HepG2 (cell line): Measurements from ENCODE around the gene SERPINB11. TPM values are rescaled to one million over a fixed set of nuclear protein-coding genes. Genes with fewer than 3 reads are reported as not detected.

Experiments
- ATAC-seq: fragments of 200-7000 bp; cut with Tn5 transposase; 3 replicates; pipeline ENCODE4 v1.9.1; 2020; ENCODE audit warnings: mild to moderate bottlenecking, moderate library complexity
- BruUV-seq: library from RNA; stranded (reverse); fragments of 400-500 nt; replicated peaks from 2 replicates; lab custom pipeline; 2021; lab: Mats Ljungman, UMichigan
- CTCF ChIA-PET: fragments of 300-600 bp; formaldehyde crosslinking; extraction: SDS; loops from one replicate; lab custom pipeline; 2021; ENCODE audit warnings: low total read pairs, inconsistent platforms, low intra/inter-chr PET ratio; lab: Yijun Ruan, JAX
- POLR2A ChIA-PET: fragments of 350-600 bp; sonication (Branson Sonifier 250); formaldehyde crosslinking; loops from one replicate; lab custom pipeline; 2020; ENCODE audit warnings: antibody characterized with exemption, inconsistent platforms; lab: Yijun Ruan, JAX
- DNase-seq: peaks from one replicate; pipeline ENCODE4 v3.0.0-alpha.2; 2015; ENCODE audit warnings: low spot score
- FAIRE-seq: peaks from 3 replicates; lab custom pipeline; 2011; peaks lifted over from hg19 to GRCh38; lab: Jason Lieb, UNC
- H2AFZ ChIP-seq: one replicate; pipeline ENCODE4 v1.6.1; 2011; ENCODE audit warnings: low read length, inconsistent platforms
- H3K27ac ChIP-seq: fragments of 300-600 bp; 3 replicates; pipeline ENCODE4 v1.8.0; 2011; ENCODE audit warnings: mixed run types, mild to moderate bottlenecking, mixed read lengths, low read length, inconsistent platforms; ENCODE audit not compliant: insufficient read depth; ENCODE audit errors: extremely low read length
- H3K27me3 ChIP-seq, 2 experiments: fragments of 200-600 bp in 1 of 2; 2 replicates in 1 of 2; 3 replicates in 1 of 2; pipeline versions ENCODE4 v1.6.0 to v1.8.0; 2011; ENCODE audit warnings: low read length in 2 of 2, mild to moderate bottlenecking in 2 of 2, moderate library complexity in 2 of 2, inconsistent platforms in 1 of 2; ENCODE audit not compliant: insufficient read depth in 2 of 2, control insufficient read depth in 1 of 2
- H3K36me3 ChIP-seq, 2 experiments: fragments of 200-600 bp in 1 of 2; replicated peaks in 1 of 2; 2 replicates in 1 of 2; 3 replicates in 1 of 2; pipeline versions ENCODE4 v1.5.1 to v1.8.0; 2011; ENCODE audit warnings: low read length in 2 of 2, inconsistent platforms in 1 of 2; ENCODE audit not compliant: insufficient read depth in 2 of 2, control insufficient read depth in 1 of 2
- H3K4me1 ChIP-seq: 2 replicates; pipeline ENCODE4 v1.5.1; 2012; ENCODE audit warnings: low read length, inconsistent platforms; ENCODE audit not compliant: insufficient read depth
- H3K4me2 ChIP-seq: 2 replicates; pipeline ENCODE4 v1.6.0; 2011; ENCODE audit warnings: low read depth, low read length, inconsistent platforms
- H3K4me3 ChIP-seq, 3 experiments: fragments of 200-600 bp in 1 of 3; sonication (generic), shearing (Covaris generic) in 1 of 3; replicated peaks in 1 of 3; 2 replicates each; pipeline ENCODE4 v1.5.1; 2011 to 2016; ENCODE audit warnings: low read length in 3 of 3, inconsistent platforms in 2 of 3, low read depth in 2 of 3, mild to moderate bottlenecking in 2 of 3, control low read depth in 1 of 3, mixed read lengths in 1 of 3; ENCODE audit not compliant: insufficient read depth in 1 of 3
- H3K79me2 ChIP-seq: one replicate; pipeline ENCODE4 v1.6.1; 2011; ENCODE audit warnings: low read length, inconsistent platforms; ENCODE audit not compliant: insufficient read depth
- H3K9ac ChIP-seq: 2 replicates; pipeline ENCODE4 v1.6.0; 2011; ENCODE audit warnings: mild to moderate bottlenecking, low read depth, low read length, inconsistent platforms; ENCODE audit not compliant: insufficient read depth
- H3K9me3 ChIP-seq: 2 replicates; pipeline ENCODE4 v1.5.1; 2012; ENCODE audit warnings: mild to moderate bottlenecking, low read length
- H4K20me1 ChIP-seq: 2 replicates; pipeline ENCODE4 v1.6.0; 2011; ENCODE audit warnings: inconsistent platforms, mild to moderate bottlenecking, low read length, moderate library complexity; ENCODE audit not compliant: insufficient read depth
- ATAD3A ChIP-seq: sonication (generic); formaldehyde crosslinking; IDR thresholded peaks from 2 replicates; pipeline ENCODE4 v1.4.0; 2020; ENCODE audit warnings: missing genetic modification reagents
- CTCF ChIP-seq: sonication (generic); formaldehyde crosslinking; IDR thresholded peaks from 2 replicates; pipeline ENCODE4 v1.5.0; 2020; ENCODE audit warnings: mild to moderate bottlenecking, missing genetic modification reagents, moderate library complexity
- ESRRA ChIP-seq: sonication (generic); formaldehyde crosslinking; IDR thresholded peaks from 2 replicates; pipeline ENCODE4 v1.5.1; 2020; ENCODE audit warnings: mild to moderate bottlenecking, low read depth, missing genetic modification reagents
- MAFF ChIP-seq: IDR thresholded peaks from 2 replicates; pipeline ENCODE4 v1.6.1; 2011; ENCODE audit warnings: low read depth, low read length, improper control_type of control experiment
- MAFK ChIP-seq, 2 experiments: IDR thresholded peaks in 1 of 2; conservative IDR thresholded peaks in 1 of 2; 2 replicates each; pipeline ENCODE4 v1.6.1; 2011; ENCODE audit warnings: improper control_type of control experiment in 2 of 2, low read length in 2 of 2
- MEIS2 ChIP-seq: sonication (generic); formaldehyde crosslinking; IDR thresholded peaks from 2 replicates; pipeline ENCODE4 v1.9.0; 2021; ENCODE audit warnings: mild to moderate bottlenecking, missing genetic modification reagents
- NFKB2 ChIP-seq: sonication (generic); formaldehyde crosslinking; IDR thresholded peaks from 2 replicates; pipeline ENCODE4 v1.4.0; 2020; ENCODE audit warnings: missing genetic modification reagents, borderline replicate concordance
- NR2C2 ChIP-seq: sonication (generic); formaldehyde crosslinking; IDR thresholded peaks from 2 replicates; pipeline ENCODE4 v1.4.0; 2020; ENCODE audit warnings: missing genetic modification reagents, mild to moderate bottlenecking, moderate library complexity, borderline replicate concordance
- RFXAP ChIP-seq: sonication (generic); formaldehyde crosslinking; IDR thresholded peaks from 2 replicates; pipeline ENCODE4 v1.4.0; 2020; ENCODE audit warnings: missing genetic modification reagents, borderline replicate concordance
- SMC3 ChIP-seq: IDR thresholded peaks from 2 replicates; pipeline ENCODE4 v1.6.1; 2011; ENCODE audit warnings: low read length, improper control_type of control experiment
- STAG1 ChIP-seq: sonication (generic); formaldehyde crosslinking; IDR thresholded peaks from 2 replicates; pipeline ENCODE4 v1.4.0; 2020; ENCODE audit warnings: missing genetic modification reagents
- ZBTB1 ChIP-seq: sonication (generic); formaldehyde crosslinking; IDR thresholded peaks from 2 replicates; pipeline ENCODE4 v1.4.0; 2020; ENCODE audit warnings: missing genetic modification reagents, borderline replicate concordance
- ZNF800 ChIP-seq: sonication (generic); formaldehyde crosslinking; IDR thresholded peaks from 2 replicates; pipeline ENCODE4 v1.4.0; 2020; ENCODE audit warnings: missing genetic modification reagents
- WGBS: methylation state at CpG from one replicate; pipeline ENCODE4 v1.1.6; 2017; ENCODE audit warnings: low lambda C conversion rate; 5-methylcytosine and 5-hydroxymethylcytosine counted together
- in situ Hi-C: cut with HindIII; loops from 2 replicates; pipeline ENCODE4 v1.10.0; 2017; ENCODE audit warnings: low pct_unique_long_range_greater_than_20kb; ENCODE audit not compliant: extremely low pct_ligation_motif_present
- intact Hi-C: fragments of 100-400 bp; cut with micrococcal nuclease; formaldehyde crosslinking; loops from one replicate; pipeline ENCODE4 v1.10.0; 2022; ENCODE audit not compliant: unreplicated experiment
- polyA plus RNA-seq, 8 experiments: library from polyadenylated mRNA; depleted of rRNA in 3 of 8; stranded (reverse) in 7 of 8; unstranded in 1 of 8; fragments of >200 nt; fragmentation: Illumina TruSeq in 4 of 8; extraction: Trizol in 4 of 8; gene quantifications; 2 replicates each; pipeline versions ENCODE4 v1.2.1 to v1.2.3, GENCODE V29; 2011 to 2016; ENCODE audit warnings: low read depth in 4 of 8, missing spikeins in 1 of 8, mixed read lengths in 1 of 8; ENCODE audit not compliant: insufficient read depth in 1 of 8
- total RNA-seq, 5 experiments: library from RNA; depleted of rRNA; stranded (reverse); fragments of >200 nt; fragmentation: Illumina TruSeq; extraction: Trizol; gene quantifications; 2 replicates each; pipeline ENCODE4 v1.2.3, GENCODE V29; 2016; ENCODE audit warnings: low read depth in 1 of 5

SERPINB11 gene
- total and polyA plus RNA-seq, 2 of the 13 experiments (the other 11 are each of a cell fraction or from before 2014, with no cell fraction given), result not detected

- FAIRE-seq (no peak), DNase-seq (no peak), ATAC-seq (no peak)
- 0% methylated on average over 1 of the region's 1 CpG for WGBS
- Histone ChIP-seq H4K20me1 (no peaks in the 10 kb centered on the region), H3K9ac (no peak overlapping the region), H3K27me3 (no peaks in the 10 kb centered on the region), H2AFZ (no peak overlapping the region), H3K4me2 (no peak overlapping the region), H3K79me2 (no peaks in the 10 kb centered on the region), H3K4me1 (no peaks in the 10 kb centered on the region), H3K9me3 (no peaks in the 10 kb centered on the region), H3K4me3 (no peak overlapping the region), H3K36me3 (no peaks in the 10 kb centered on the region), H3K27ac (no peak overlapping the region)
- BruUV-seq, result no TSS peak
- no peak for TF ChIP-seq MEIS2 (CRISPR knock-in tag)
- in situ Hi-C loops (no loop called here), intact Hi-C loops (no loop called here)
- POLR2A ChIA-PET, result no interaction called here
- CTCF ChIA-PET, result no interaction called here
Measured at GRCh38 chr18:63664571-63664970, 38.2 kb upstream of the SERPINB11 start.

DNA sequence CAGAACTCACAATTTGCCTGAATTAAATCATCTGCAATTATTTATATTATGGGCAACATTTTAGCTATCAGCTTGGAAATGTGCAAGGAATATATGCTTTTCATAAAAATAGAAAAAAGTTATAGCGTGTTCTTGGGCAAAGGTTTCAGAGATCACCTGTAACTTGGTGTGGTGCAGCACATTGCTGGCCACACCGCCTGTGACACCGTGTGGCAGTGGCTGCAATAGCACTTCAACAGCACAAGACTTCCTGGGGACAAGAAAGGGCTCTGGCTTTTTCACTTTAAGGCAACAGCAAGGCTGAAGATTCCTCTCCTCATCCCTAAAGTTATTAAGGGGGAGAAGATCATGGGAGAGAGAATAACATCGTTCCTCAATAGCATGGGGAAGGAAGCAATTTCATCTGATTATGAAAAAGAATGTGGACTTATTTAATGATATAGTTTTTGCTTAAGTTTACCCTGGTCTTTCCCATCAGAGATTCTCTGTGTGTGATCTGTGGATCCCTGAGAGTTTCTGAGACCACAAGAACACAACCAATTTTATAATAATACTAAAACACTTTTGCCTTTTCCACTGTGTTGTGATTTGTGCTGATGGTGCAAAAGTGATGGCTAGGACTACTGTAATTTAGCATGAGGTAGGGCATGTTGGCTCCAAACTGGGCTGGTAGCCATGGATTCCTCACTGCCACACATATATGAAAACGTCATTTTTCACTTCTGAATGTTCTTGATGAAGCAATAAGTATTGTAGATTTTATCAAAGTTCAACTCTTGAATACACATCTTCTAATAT, 26.0 kb upstream of the SERPINB11 start:
- TF ChIP-seq STAG1 (CRISPR knock-in tag), result peak; percentile 14; the same call in 1 of the 2 replicates
- no peak for TF ChIP-seq ZBTB1 (CRISPR knock-in tag)
- TF ChIP-seq SMC3, result peak; percentile 26; the same call in 1 of the 2 replicates
- TF ChIP-seq NFKB2 (CRISPR knock-in tag), result no peak
- TF ChIP-seq MAFK (conservative IDR thresholded peaks at IDR 0.05 in 1 of 2, IDR thresholded peaks at IDR 0.05 in 1 of 2; ENCODE audit: low read length in 2 of 2), result peak; percentile 78 to 84
- no peak for TF ChIP-seq NR2C2 (CRISPR knock-in tag)
- TF ChIP-seq ESRRA, result no peak
- no peak for TF ChIP-seq ZNF800 (CRISPR knock-in tag)
- peak; percentile 74 for TF ChIP-seq MAFF
- peak; percentile 38 for TF ChIP-seq CTCF
- no peak for TF ChIP-seq ATAD3A (CRISPR knock-in tag)
- no peak for TF ChIP-seq RFXAP
- no peak overlapping the region for H3K9ac ChIP-seq
- H3K4me1 ChIP-seq, result peaks cover 9% of the 10 kb centered on the region
- H3K27ac ChIP-seq, result no peak overlapping the region
- no peaks in the 10 kb centered on the region for H3K79me2 ChIP-seq
- FAIRE-seq (peak; percentile 23), ATAC-seq (peak; percentile 93), DNase-seq (no peak)
- ChIA-PET CTCF (no interaction called here), POLR2A (no interaction called here)
- no peaks in the 10 kb centered on the region for H3K27me3 ChIP-seq
- 1% methylated on average over 5 of the region's 5 CpGs for WGBS
- intact Hi-C loops (loop anchor here (1.0 kb wide), 1 partner anchor 158 kb away; no protein-coding TSS in a partner anchor), in situ Hi-C loops (no loop called here)
- H2AFZ ChIP-seq, result no peak overlapping the region
- BruUV-seq, result no TSS peak
- H4K20me1 ChIP-seq, result no peaks in the 10 kb centered on the region
- H3K4me3 ChIP-seq, result no peak overlapping the region
- H3K4me2 ChIP-seq, result no peak overlapping the region
- H3K36me3 ChIP-seq, result no peaks in the 10 kb centered on the region
- no peaks in the 10 kb centered on the region for H3K9me3 ChIP-seq
